Ishikawa (cell line): ENCODE measurements around the gene FGF2.
A peak's percentile ranks its signal among the peaks of the same experiment; 100 is the strongest.

Source experiments
- CEBPB ChIP-seq: IDR thresholded peaks from 2 replicates; pipeline ENCODE4 v1.6.1; 2012
- CREB1 ChIP-seq: IDR thresholded peaks from 2 replicates; pipeline ENCODE4 v1.6.1; 2012; ENCODE audit warnings: low read depth
- EGR1 ChIP-seq: IDR thresholded peaks from 2 replicates; pipeline ENCODE4 v1.6.1; 2012
- EP300 ChIP-seq: IDR thresholded peaks from 2 replicates; pipeline ENCODE4 v1.6.1; 2012; ENCODE audit warnings: borderline replicate concordance
- FOXM1 ChIP-seq: IDR thresholded peaks from 2 replicates; pipeline ENCODE4 v1.6.1; 2012; ENCODE audit warnings: low read depth, borderline replicate concordance
- MAX ChIP-seq: IDR thresholded peaks from 2 replicates; pipeline ENCODE4 v1.6.1; 2012
- NFIC ChIP-seq: IDR thresholded peaks from 2 replicates; pipeline ENCODE4 v1.6.1; 2012
- RAD21 ChIP-seq: IDR thresholded peaks from 2 replicates; pipeline ENCODE4 v1.6.1; 2012; ENCODE audit warnings: low read depth
- REST ChIP-seq: IDR thresholded peaks from 2 replicates; pipeline ENCODE4 v1.6.1; 2012; ENCODE audit warnings: low read depth, mild to moderate bottlenecking
- TAF1 ChIP-seq: IDR thresholded peaks from 2 replicates; pipeline ENCODE4 v1.6.1; 2012; ENCODE audit warnings: low read depth, mild to moderate bottlenecking
- TCF12 ChIP-seq: IDR thresholded peaks from 2 replicates; pipeline ENCODE4 v1.6.1; 2012; ENCODE audit warnings: low read depth
- TEAD4 ChIP-seq: IDR thresholded peaks from 2 replicates; pipeline ENCODE4 v1.6.1; 2012
- USF1 ChIP-seq: IDR thresholded peaks from 2 replicates; pipeline ENCODE4 v1.6.1; 2012
- YY1 ChIP-seq: IDR thresholded peaks from 2 replicates; pipeline ENCODE4 v1.6.1; 2012; ENCODE audit warnings: low read depth
- ZBTB7A ChIP-seq: IDR thresholded peaks from 2 replicates; pipeline ENCODE4 v1.6.1; 2012; ENCODE audit warnings: low read depth

FGF2 gene

GRCh38 chr4:122903766-122904288 is 77.2 kb downstream of the FGF2 start:
- TF ChIP-seq ZBTB7A: no peak

- TF ChIP-seq ZBTB7A (no peak), EP300 (no peak), NFIC (no peak), RAD21 (no peak)
These were observed 80.3 kb downstream of the FGF2 start for GRCh38 chr4:122906859-122907305.

GRCh38 chr4:122908223-122908622 is 81.6 kb downstream of the FGF2 start:
- TF ChIP-seq EGR1 (no peak), TCF12 (no peak), NFIC (no peak), RAD21 (no peak), YY1 (no peak)

- TF ChIP-seq CREB1 (no peak), EGR1 (no peak), TCF12 (no peak), YY1 (no peak), FOXM1 (no peak), TAF1 (no peak), USF1 (no peak), TEAD4 (no peak), ZBTB7A (no peak), MAX (no peak), RAD21 (no peak)
These were observed 83.1 kb downstream of the FGF2 start for GRCh38 chr4:122909683-122910082.

GRCh38 chr4:122911588-122911987 is 85.0 kb downstream of the FGF2 start:
- TF ChIP-seq TCF12 (no peak), USF1 (no peak), NFIC (no peak), YY1 (no peak), RAD21 (no peak), TAF1 (no peak), TEAD4 (no peak), EGR1 (no peak), MAX (no peak), REST (no peak), ZBTB7A (no peak), CEBPB (no peak), EP300 (no peak)

GRCh38 chr4:122912810-122913575 is 86.4 kb downstream of the FGF2 start:
- TF ChIP-seq NFIC (peak; percentile 57; the same call in 1 of the 2 replicates), FOXM1 (no peak), REST (no peak)

GRCh38 chr4:122914292-122914904 is 87.8 kb downstream of the FGF2 start:
- TF ChIP-seq TEAD4 (no peak), CEBPB (no peak), RAD21 (peak; percentile 77), EP300 (no peak), YY1 (no peak), NFIC (no peak), FOXM1 (no peak)
